GM19240 (cell line): Measurements from ENCODE around the gene MBD3L1.

Source experiments
- DNase-seq: peaks from one replicate; pipeline ENCODE4 v3.0.0; 2011; ENCODE audit warnings: low spot score; ENCODE audit not compliant: insufficient read length

The MBD3L1 gene

DNA sequence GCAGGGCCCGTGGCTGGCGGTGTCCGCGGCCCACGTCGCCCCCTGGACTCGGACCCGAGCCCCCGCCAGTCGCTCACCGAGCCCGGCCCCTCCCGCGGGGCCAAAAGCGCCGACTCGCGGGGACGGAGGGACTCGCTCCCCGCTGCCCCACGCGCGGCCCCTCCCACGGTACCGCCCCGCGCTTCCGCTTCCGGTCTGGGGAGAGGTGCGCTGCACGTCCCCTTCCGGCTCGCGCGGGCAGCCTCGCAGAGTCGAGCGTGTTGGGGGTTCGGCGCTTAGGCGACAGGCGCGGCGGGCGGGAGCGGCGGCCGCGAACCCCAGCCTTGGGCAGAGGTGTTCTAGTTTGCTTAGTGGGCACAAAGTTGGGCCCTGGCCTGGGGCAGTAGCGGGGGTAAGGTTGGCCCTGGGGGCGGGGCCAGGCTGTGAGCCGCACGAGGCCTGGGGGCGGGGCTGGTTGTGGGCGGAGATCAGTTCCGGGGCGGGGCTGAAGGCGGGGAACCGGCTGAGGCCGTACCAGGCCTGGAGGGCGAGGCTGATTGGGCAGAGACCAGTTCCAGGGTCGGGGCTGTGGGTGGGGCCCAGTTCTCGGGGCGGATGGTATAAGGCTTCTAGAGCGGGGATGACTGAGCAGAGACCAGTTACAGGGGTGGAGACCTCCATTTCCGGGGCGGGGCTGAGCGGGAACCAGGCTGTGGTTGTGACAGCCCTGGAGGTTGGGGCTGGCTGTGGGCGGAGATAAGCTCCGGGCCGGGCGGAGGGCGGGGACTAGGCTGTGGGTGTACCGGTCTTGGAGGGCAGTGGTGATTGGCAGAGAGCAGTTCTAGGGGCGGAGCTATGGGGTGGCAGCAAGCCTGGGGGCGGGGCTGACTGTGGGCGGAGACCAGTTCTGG lies at the start of gene MBD3L1, which contains the start of gene ZNF558:
TSS of gene MBD3L1 (plus strand) at position 246 of the 890 bp plus-strand sequence. CDS start 10,302 bp downstream, outside the sequence.
TSS of gene ZNF558 (minus strand) at position 173 of the 890 bp plus-strand sequence. CDS start 9,645 bp downstream, outside the sequence.
- peak; percentile 81 for DNase-seq

- DNase-seq = no peak
Measured at GRCh38 chr19:8794823-8795222, 37.4 kb upstream of the MBD3L1 start.

GRCh38 chr19:8806661-8807060 lies 25.5 kb upstream of the MBD3L1 start:
- DNase-seq = no peak

DNA sequence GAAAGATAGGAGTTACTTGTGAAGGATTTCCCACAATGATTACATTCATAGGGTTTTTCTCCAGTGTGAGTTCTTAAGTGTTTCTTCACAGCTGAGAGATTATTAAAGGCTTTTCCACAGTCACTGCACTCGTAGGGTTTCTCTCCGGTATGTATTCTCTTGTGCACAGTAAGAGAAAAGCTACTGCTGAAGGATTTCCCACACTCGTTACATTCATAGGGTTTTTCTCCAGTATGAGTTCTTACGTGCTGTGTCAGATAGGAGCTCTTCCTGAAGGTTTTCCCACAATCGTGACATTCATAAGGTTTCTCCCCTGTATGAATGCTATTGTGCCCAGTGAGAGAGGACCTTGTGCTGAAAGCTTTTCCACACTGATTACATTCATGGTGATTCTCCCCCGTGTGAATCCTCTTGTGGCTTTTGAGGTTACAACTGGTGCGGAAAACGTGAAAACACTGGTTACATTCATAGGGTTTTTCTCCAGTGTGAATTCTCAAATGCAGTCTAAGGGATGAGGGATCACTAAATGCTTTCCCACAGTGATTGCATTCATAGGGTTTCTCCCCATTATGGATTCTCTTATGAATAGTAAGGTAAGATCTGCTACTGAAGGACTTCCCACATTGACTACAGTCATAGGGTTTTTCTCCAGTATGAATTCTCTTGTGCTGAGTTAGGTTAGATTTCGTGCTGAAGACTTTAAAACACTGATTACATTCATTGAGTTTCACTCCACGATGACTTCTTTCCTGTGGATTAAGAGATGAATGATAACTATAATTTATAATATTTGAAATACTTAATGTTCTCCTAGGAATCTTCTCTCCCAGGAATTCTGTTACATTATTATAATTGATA lies 20.6 kb upstream of the MBD3L1 start:
- no peak for DNase-seq

DNA sequence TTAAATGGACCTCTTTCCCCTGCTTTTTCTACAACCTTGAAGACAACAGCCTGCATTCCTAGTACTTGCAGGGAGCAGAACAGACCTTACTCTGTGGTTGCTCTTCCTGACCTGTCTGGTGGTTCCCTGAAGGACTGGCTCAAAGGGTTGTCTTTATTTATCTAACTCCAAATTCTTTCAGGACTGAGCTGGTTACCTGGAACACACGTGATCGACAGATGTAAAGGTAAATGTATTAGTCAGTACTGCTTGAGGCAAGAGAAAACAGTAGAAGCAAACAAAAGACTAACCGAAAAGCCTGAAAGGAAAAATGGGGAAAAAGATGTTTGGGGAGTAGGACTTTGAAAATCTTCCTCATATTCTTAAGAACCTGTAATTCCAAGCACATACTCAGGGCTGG lies 18.0 kb upstream of the MBD3L1 start:
- DNase-seq = no peak

DNA sequence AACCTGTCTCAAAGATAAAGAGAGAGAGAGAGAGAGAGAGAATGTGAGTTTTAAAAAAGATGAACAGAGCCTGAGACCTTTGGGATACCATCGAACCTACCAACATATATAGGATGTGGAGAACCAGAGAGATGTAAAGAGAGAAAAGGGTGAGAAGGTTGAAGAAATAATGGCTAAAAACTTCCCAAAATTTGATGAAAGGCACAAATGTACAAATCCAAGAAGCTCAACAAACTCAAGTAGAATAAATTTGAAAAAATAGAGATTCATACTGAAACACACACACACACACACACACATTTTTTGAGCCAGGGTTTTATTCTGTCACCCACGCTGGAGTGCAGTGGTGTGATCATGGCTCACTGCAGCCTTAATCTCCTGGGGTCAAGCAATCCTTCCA lies 16.4 kb upstream of the MBD3L1 start:
- no peak for DNase-seq

DNA sequence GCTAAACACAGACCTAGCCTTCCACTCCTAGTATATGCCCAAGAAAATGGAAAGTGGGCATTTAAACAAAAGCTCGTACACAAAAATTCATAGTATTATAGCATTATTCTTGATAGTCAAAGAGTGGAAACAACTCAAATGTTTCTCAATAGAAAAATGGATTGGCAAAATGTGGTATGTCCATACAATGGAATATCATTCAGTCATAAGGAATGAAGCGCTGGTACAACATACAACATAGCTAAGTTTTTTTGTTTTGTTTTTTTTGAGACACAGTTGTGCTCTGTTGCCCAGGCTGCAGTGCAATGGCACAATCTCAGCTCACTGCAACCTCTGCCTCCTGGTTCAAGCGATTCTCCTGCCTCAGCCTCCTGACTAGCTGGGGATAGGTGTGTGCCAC lies 11.9 kb upstream of the MBD3L1 start:
- DNase-seq = no peak

DNA sequence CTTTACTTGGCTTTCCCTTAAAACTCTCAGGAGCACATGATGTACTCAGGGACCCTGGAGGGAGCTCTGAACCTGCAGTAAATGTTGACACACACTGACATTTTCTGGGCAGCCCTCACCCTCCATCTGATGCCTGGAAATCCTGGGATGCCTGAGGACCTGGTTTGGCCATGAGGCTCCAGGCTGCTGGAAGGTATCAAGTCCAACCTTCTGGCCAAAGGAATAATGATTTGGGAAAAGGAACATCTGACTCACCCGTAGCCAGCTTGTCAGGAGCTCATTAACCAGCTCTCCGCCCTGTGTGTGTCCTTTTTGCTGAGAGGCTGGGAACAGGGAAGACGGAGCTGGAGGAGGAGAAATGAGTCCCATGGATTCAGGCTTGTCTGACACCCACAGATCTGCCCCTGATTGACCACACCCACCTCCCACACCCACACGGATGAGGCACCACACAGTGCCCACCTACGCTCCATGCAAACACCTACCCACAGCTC lies 10.4 kb upstream of the MBD3L1 start:
- no peak for DNase-seq

GRCh38 chr19:8826371-8826770 lies 5.8 kb upstream of the MBD3L1 start:
- DNase-seq = no peak

- DNase-seq = no peak
Measured at GRCh38 chr19:8827277-8827676, 4.9 kb upstream of the MBD3L1 start.

DNA sequence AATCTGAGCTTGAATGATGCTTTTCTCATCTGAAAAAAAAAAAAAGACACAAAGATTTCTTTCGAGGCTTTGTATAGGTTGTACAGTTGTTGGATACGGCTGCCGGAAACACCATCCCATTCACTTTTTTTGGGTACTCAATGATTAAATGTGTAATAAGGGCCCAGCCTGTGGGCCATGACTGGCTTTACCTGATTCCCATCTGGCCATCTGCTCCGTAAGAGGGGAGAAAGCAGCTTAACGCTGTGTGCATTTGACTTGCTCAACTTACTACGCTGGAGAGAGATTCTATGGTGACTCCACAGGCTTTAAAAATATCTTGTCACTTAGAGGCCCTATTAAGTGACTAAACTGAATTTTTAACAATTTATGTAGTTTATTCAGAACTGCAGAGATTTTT lies 804 bp upstream of the MBD3L1 start:
- DNase-seq = no peak

DNA sequence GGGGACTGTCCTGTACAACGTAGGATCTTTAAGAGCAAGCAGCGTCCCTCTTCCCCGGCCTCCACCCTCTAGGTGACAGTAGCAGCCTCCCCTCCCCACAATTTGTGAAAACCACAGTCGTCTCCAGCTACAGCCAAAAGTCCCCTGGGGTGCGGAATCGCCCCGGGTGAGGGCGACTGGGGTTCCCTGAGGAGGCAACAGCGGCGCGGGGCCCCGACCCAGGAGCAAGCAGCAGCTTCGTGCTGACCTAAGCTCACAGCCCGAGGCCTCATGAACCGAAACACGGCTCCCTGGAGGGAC lies 395 bp upstream of the MBD3L1 start:
- DNase-seq = no peak

DNA sequence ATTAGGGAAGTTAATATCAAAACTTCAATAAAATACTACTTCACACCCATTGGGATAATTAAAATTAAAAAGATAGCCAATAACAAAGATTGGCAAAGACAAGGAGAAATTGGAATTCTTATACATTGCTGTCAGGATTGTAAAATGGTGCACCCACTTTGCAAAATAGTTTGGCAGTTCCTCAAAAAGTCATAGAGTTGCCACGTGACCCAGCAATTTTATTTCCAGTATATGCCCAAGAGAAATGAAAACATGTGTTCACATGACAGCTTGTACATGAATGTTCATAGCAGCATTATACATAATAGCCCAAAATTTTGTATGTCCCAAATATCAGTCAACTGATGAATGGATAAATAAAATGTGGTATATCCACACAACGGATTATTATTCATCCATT lies 3.3 kb downstream of the MBD3L1 start:
- no peak for DNase-seq

DNA sequence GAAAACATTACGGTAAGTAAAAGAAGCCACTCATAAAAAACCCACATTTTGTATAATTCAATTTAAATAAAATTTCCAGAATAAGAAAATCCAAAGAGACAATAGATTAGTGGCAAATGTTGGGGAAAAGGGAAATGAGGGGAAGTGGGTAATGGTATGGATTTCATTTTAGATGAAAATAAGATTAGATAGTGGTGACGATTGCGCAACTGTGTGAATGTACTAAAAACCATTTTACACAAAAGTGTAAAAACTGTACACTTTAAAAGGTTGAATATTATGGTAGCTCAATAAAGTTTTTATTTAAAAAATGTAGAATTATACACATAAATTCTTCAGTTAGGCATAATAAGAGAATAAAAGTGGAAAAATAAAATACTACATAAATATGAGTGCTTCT lies 3.7 kb downstream of the MBD3L1 start:
- DNase-seq = no peak

DNA sequence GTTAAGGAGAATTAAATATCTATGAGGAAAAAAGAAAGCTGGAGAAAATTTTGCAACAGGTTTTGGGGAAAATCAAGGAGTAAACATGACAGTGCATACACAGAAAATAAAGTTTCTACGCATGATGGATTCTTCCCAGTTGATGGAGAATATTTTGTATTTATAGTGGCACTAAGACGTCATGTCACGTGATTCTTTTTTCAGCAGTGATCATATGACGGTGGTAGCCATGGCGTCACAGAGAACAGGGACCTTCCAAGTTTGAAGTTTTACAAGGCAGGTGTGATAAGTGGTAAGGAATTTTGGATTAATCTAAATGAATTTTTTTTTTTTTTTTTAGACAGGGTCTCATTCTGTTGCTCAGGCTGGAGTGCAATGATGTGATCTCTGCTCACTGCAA lies 8.5 kb downstream of the MBD3L1 start:
- DNase-seq = no peak

- DNase-seq = no peak
Measured at GRCh38 chr19:8846819-8847218, 14.6 kb downstream of the MBD3L1 start.

- no peak for DNase-seq
Measured at GRCh38 chr19:8849232-8849631, 17.1 kb downstream of the MBD3L1 start.

- no peak for DNase-seq
Measured at GRCh38 chr19:8850488-8850887, 18.3 kb downstream of the MBD3L1 start.

DNA sequence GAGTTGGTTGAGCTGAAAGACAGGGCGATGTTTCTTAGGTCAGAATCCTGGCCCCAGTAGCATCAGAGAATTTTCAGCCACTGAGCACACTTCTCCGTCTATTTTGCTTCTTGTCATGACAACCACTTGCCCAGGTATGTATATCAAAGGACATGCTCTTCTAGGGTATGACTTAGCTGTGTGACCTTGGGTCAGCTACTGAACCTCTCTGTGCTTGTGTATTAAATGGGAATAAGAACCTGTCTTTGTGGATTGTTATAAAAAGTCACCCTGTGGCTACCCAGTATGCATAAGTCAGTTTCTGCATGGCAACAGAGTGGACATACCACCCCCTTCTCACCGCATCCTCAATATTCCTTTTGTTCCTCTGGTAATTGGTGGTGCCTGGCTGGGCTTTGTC lies 26.1 kb downstream of the MBD3L1 start:
- DNase-seq = no peak

DNA sequence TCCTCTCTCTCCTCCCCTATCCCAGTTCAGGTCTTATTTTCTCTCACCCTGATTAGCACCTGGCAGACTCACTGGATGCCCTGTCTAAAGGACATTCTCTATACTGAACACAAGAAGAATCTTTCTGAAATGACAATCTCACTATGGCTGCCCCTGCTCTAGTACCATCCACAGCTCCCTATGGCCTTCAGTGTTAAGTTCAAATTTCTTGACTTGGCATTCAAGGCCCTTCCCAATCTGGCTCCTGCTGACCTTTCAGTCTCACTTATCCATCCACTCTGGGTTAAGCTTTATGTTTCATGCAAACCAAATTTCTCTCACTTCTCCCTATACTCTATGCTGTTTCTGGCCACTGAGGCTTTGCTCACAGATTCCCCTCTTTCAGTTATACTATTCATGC lies 34.2 kb downstream of the MBD3L1 start:
- DNase-seq = no peak

DNA sequence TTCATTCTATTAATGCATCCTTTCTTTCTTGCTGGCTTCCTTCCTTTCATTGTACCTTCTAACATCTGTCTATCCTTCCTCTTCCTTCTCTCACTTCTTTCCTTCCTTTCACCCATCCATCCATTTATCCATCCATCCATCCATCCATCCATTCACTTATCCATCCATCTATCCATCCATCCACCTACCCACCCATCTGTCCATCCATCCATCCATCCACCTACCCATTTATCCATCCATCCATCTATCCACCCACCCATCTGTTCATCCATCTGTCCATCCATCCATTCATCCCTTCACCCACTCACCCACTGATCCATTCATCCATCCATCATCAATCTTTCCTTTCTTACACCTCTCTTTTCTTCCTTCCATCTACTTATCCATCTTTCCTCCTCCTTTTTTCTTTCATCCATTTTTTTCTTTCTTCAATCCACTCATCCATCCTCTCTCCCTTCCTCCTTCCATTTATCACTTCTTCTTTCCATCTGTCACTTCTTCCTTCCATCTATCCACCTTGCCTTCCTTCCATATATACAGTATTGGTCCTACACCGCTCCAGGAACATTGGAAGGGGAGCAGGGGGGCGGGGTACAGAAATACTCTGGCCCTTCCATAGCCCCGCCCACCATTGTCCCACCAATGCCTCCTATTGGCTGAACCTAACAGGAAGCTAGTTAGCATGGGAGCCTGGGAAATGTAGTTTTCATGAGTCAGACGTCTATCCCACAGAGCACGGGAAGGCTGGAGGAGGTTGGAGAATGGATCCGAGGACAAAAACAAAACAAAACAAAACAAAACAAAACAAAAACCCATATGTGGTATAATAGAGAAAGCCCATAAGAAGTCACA lies 45.9 kb downstream of the MBD3L1 start:
- DNase-seq = no peak
